Inferior parietal cortex (tissue), 1 donor: ENCODE data around the gene REV1.
"Not testable (repeated sequence)": the region's sequence is repeated elsewhere in the genome, so short reads cannot be mapped to it uniquely, and the experiment has no call there.

Experiments used
- DNase-seq: peaks from one replicate; pipeline ENCODE4 v3.0.0-alpha.2; 2016; ENCODE audit errors: extremely low spot score

REV1 gene

GRCh38 chr2:99489761-99490622 is at the start of gene REV1:
Gene REV1 (minus strand): TSS chr2:99490017. CDS start chr2:99464975, 25,042 bp downstream.
- DNase-seq, result peak; percentile 94

- no peak for DNase-seq
These were observed 48.2 kb upstream of the REV1 start for GRCh38 chr2:99537910-99538485.

GRCh38 chr2:99524056-99524455 is 34.2 kb upstream of the REV1 start:
- no peak for DNase-seq

- no peak for DNase-seq
These were observed 32.3 kb upstream of the REV1 start for GRCh38 chr2:99522157-99522556.

- DNase-seq, result no peak
These were observed 31.0 kb upstream of the REV1 start for GRCh38 chr2:99520813-99521212.

GRCh38 chr2:99520195-99520594 is 30.4 kb upstream of the REV1 start:
- DNase-seq, result no peak

- DNase-seq, result no peak
These were observed 24.5 kb upstream of the REV1 start for GRCh38 chr2:99514357-99514756.

GRCh38 chr2:99512181-99512591 is 22.4 kb upstream of the REV1 start:
- DNase-seq, result no peak

- no peak for DNase-seq
These were observed 19.6 kb upstream of the REV1 start for GRCh38 chr2:99509387-99509786.

GRCh38 chr2:99507937-99508818 is 18.4 kb upstream of the REV1 start:
- DNase-seq, result peak; percentile 23

- DNase-seq, result no peak
These were observed 15.2 kb upstream of the REV1 start for GRCh38 chr2:99504844-99505584.

- not testable (repeated sequence) for DNase-seq
These were observed 14.0 kb upstream of the REV1 start for GRCh38 chr2:99503662-99504416.

GRCh38 chr2:99496021-99496420 is 6.2 kb upstream of the REV1 start:
- DNase-seq, result no peak

GRCh38 chr2:99495115-99495860 is 5.5 kb upstream of the REV1 start:
- no peak for DNase-seq

- DNase-seq, result no peak
These were observed 2.9 kb upstream of the REV1 start for GRCh38 chr2:99492721-99493120.

GRCh38 chr2:99490623-99491461 is 1.0 kb upstream of the REV1 start:
- DNase-seq, result peak; percentile 48

GRCh38 chr2:99489063-99489760 is 605 bp downstream of the REV1 start:
- DNase-seq, result peak; percentile 42

GRCh38 chr2:99488539-99489062 is 1.2 kb downstream of the REV1 start:
- peak; percentile 29 for DNase-seq
